ENCODE results near the gene CNIH1. TPM values are rescaled to one million over a fixed set of nuclear protein-coding genes. Genes with fewer than 3 reads are reported as not detected.
"Not testable (repeated sequence)": the region's sequence is repeated elsewhere in the genome, so short reads cannot be mapped to it uniquely, and the experiment has no call there.

Gene CNIH1
- total and polyA plus RNA-seq, 11 donors = 40.3 to 190 (median 94.5) TPM

DNA sequence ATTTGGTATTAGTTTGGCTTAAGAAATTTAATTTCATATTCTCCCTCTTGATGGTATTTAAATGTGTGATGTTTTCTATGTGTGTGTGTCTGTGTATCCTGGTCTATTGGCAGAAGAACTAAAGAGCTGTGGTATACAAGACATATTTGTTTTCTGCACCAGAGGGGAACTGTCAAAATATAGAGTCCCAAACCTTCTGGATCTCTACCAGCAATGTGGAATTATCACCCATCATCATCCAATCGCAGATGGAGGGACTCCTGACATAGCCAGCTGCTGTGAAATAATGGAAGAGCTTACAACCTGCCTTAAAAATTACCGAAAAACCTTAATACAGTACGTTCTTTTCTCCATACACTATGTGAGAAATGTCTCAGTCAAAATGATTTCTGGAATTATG, 29.8 kb downstream of the CNIH1 start:
- H3K36me3 ChIP-seq = peaks cover 0 to 27% (median 0%) of the 10 kb centered on the region in 9 donors
- 95 to 98% (median 97%) methylated on average over 3 of the region's 3 CpGs for WGBS, 4 donors

DNA sequence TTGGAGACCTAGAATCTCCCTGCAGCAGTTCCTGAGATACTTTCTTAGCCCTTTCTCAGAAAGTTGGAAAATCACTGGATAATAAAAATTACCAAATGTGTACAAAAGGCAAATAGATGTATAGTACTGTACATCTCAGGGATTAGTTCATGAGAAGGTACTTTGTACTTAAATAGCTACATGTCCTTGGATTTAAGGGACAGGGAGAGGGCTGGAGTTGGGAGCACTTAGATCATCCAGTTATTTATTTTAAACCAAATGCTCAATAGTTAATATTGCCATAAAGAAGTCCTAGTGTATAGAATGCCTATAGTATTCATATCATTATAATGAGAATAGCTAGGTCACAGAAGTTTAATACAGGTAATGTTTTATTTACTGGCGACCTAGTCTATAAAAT, 31.0 kb downstream of the CNIH1 start:
- Histone ChIP-seq H3K4me1 (no peaks in the 10 kb centered on the region), H3K27me3 (no peaks in the 10 kb centered on the region), H3K36me3 (peaks cover 0 to 27% (median 0%) of the 10 kb centered on the region in 9 donors), H3K4me3 (no peak overlapping the region), H3K9me3 (no peaks in the 10 kb centered on the region), H3K27ac (no peak overlapping the region)
- DNase-seq (no peak), ATAC-seq (no peak)
- intact Hi-C loops (cut with DNase I) = no loop called here
- WGBS, 4 donors = 91 to 100% (median 96%) methylated on average over 1 of the region's 1 CpG
- TF ChIP-seq, protein P1, sequence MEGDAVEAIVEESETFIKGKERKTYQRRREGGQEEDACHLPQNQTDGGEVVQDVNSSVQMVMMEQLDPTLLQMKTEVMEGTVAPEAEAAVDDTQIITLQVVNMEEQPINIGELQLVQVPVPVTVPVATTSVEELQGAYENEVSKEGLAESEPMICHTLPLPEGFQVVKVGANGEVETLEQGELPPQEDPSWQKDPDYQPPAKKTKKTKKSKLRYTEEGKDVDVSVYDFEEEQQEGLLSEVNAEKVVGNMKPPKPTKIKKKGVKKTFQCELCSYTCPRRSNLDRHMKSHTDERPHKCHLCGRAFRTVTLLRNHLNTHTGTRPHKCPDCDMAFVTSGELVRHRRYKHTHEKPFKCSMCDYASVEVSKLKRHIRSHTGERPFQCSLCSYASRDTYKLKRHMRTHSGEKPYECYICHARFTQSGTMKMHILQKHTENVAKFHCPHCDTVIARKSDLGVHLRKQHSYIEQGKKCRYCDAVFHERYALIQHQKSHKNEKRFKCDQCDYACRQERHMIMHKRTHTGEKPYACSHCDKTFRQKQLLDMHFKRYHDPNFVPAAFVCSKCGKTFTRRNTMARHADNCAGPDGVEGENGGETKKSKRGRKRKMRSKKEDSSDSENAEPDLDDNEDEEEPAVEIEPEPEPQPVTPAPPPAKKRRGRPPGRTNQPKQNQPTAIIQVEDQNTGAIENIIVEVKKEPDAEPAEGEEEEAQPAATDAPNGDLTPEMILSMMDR (IDR thresholded peaks at IDR 0.05) = no peak
- TF ChIP-seq POLR2A (IDR thresholded peaks at IDR 0.05) = no peak

More for the DNA sequence above, 29.8 kb downstream of the CNIH1 start:
- H3K4me3 ChIP-seq = no peak overlapping the region
- H3K27ac ChIP-seq = no peak overlapping the region
- no peak for TF ChIP-seq POLR2A (IDR thresholded peaks at IDR 0.05)
- TF ChIP-seq, protein P1 (IDR thresholded peaks at IDR 0.05) = no peak
- ATAC-seq (no peak), DNase-seq (no peak)
- H3K27me3 ChIP-seq = no peaks in the 10 kb centered on the region
- intact Hi-C loops (cut with DNase I) = no loop called here
- H3K4me1 ChIP-seq = no peaks in the 10 kb centered on the region
- H3K9me3 ChIP-seq = no peaks in the 10 kb centered on the region

DNA sequence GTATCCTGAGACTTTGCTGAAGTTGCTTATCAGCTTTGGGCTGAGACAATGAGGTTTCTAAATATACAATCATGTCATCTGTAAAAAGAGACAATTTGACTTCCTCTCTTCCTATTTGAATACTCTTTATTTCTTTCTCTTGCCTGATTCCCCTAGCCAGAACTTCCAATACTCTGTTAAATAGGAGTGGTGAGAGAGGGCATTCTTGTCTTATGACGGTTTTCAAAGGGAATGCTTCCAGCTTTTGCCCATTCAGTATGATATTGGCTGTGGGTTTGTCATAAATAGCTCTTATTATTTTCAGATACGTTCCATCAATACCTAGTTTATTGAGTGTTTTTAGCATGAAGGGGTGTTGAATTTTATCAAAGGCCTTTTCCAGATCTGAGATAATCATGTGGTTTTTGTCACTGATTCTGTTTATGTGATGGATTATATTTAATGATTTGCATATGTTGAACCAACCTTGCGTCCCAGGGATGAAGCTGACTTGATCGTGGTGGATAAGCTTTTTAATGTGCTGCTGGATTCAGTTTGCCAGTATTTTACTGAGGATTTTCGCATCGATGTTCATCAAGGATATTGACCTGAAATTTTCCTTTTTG, 37.7 kb downstream of the CNIH1 start:
- H3K4me1 ChIP-seq; intact Hi-C loops (cut with DNase I): not testable (repeated sequence)
- 92 to 97% (median 94%) methylated on average over 6 of the region's 6 CpGs for WGBS, 4 donors

DNA sequence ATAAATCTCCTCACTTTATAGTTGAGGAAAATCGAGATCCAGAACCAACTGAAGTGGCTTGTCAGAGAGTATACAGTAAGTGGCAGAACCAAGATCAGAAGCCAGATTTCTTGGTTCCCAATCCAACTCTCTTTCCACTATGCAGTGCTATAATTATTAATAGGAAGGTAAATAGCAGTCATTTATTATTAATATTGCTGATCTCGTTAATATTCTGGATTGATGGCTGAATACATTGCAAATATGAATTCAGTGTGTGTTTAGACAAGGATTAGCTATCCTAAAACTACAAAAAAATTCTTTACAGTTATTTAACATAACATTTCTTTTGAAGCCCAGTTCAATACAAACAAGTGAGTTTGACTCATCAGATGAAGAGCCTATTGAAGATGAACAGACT, 41.6 kb downstream of the CNIH1 start:
- Histone ChIP-seq H3K27me3 (no peaks in the 10 kb centered on the region), H3K9me3 (peaks cover 0 to 5% (median 0%) of the 10 kb centered on the region in 12 donors), H3K4me3 (no peak overlapping the region), H3K4me1 (peaks cover 0 to 21% (median 2%) of the 10 kb centered on the region in 12 donors), H3K36me3 (peaks cover 0 to 5% (median 0%) of the 10 kb centered on the region in 9 donors), H3K27ac (no peak overlapping the region)
- intact Hi-C loops (cut with DNase I) = no loop called here
- DNase-seq (no peak), ATAC-seq (no peak)
- 95 to 97% (median 97%) methylated on average over 2 of the region's 2 CpGs for WGBS, 4 donors
- TF ChIP-seq POLR2A (IDR thresholded peaks at IDR 0.05) = no peak
- TF ChIP-seq, protein P1 (IDR thresholded peaks at IDR 0.05) = no peak

More for the DNA sequence above, 37.7 kb downstream of the CNIH1 start:
- DNase-seq, H3K36me3 ChIP-seq, H3K27ac ChIP-seq, H3K9me3 ChIP-seq, H3K27me3 ChIP-seq, H3K4me3 ChIP-seq, ATAC-seq: not testable (repeated sequence)
